GM12878 (cell line): ENCODE measurements around the gene SCGB1A1. TPM values are rescaled to one million over a fixed set of nuclear protein-coding genes. Genes with fewer than 3 reads are reported as not detected.

Experiments used
- ATAC-seq: fragments of 200-7000 bp; cut with Tn5 transposase; 3 replicates; pipeline ENCODE4 v1.9.1; 2020; ENCODE audit warnings: mild to moderate bottlenecking, moderate library complexity
- BruUV-seq: library from RNA; stranded (reverse); fragments of 400-500 nt; replicated peaks from 2 replicates; lab custom pipeline; 2021; lab: Mats Ljungman, UMichigan
- CTCF ChIA-PET: fragments of 300-600 bp; sonication (Branson Sonifier 250); formaldehyde crosslinking; extraction: SDS; loops from one replicate; lab custom pipeline; 2021; ENCODE audit warnings: inconsistent platforms; lab: Yijun Ruan, JAX
- POLR2A ChIA-PET: fragments of 350-600 bp; formaldehyde crosslinking; extraction: SDS; loops from one replicate; lab custom pipeline; 2021; ENCODE audit warnings: inconsistent platforms; lab: Charles Lee
- RAD21 ChIA-PET: fragments of 300-600 bp; sonication (Branson Sonifier 250); formaldehyde crosslinking; loops from one replicate; lab custom pipeline; 2023; ENCODE audit warnings: antibody characterized with exemption; ENCODE audit not compliant: unreplicated experiment; lab: Charles Lee
- SMC1A ChIA-PET: fragments of 300-600 bp; sonication (Branson Sonifier 250); formaldehyde crosslinking; loops from one replicate; lab custom pipeline; 2023; ENCODE audit not compliant: unreplicated experiment, uncharacterized antibody; lab: Charles Lee
- DNase-seq: peaks from one replicate; pipeline ENCODE4 v3.0.0-alpha.2; 2011; ENCODE audit warnings: low read depth, low spot score
- FAIRE-seq: peaks from 3 replicates; lab custom pipeline; 2011; peaks lifted over from hg19 to GRCh38; lab: Jason Lieb, UNC
- H2AFZ ChIP-seq: 2 replicates; pipeline ENCODE4 v1.6.0; 2011; ENCODE audit warnings: low read depth, low read length, control low read depth; ENCODE audit not compliant: control insufficient read depth
- H3K27ac ChIP-seq: 2 replicates; pipeline ENCODE4 v1.5.1; 2011; ENCODE audit warnings: control low read depth; ENCODE audit not compliant: control insufficient read depth, insufficient read depth
- H3K27me3 ChIP-seq, 2 experiments: replicated peaks in 1 of 2; 2 replicates each; pipeline versions ENCODE4 v1.6.0 to v1.6.1; 2011; ENCODE audit warnings: low read length in 1 of 2; ENCODE audit not compliant: control insufficient read depth in 2 of 2, insufficient read depth in 2 of 2
- H3K36me3 ChIP-seq, 2 experiments: 2 replicates each; pipeline ENCODE4 v1.5.1; 2011; ENCODE audit warnings: low read length in 1 of 2; ENCODE audit not compliant: control insufficient read depth in 2 of 2, insufficient read depth in 2 of 2
- H3K4me1 ChIP-seq: 2 replicates; pipeline ENCODE4 v1.6.1; 2011; ENCODE audit warnings: mild to moderate bottlenecking, low read length, moderate library complexity, mixed read lengths; ENCODE audit not compliant: control insufficient read depth, insufficient read depth
- H3K4me2 ChIP-seq: 2 replicates; pipeline ENCODE4 v1.6.0; 2011; ENCODE audit warnings: control low read depth; ENCODE audit not compliant: control insufficient read depth, insufficient read depth
- H3K4me3 ChIP-seq: fragments of 200-600 bp; sonication (generic); 2 replicates; pipeline ENCODE4 v1.5.1; 2016
- H3K79me2 ChIP-seq: 2 replicates; pipeline ENCODE4 v1.6.0; 2011; ENCODE audit warnings: low read length; ENCODE audit not compliant: control insufficient read depth, insufficient read depth
- H3K9ac ChIP-seq: 2 replicates; pipeline ENCODE4 v1.8.0; 2011; ENCODE audit warnings: low read length, control low read depth, mixed read lengths; ENCODE audit not compliant: control insufficient read depth, insufficient read depth
- H3K9me3 ChIP-seq: replicated peaks from 3 replicates; pipeline ENCODE4 v1.5.1; 2011; ENCODE audit warnings: mild to moderate bottlenecking, low read length; ENCODE audit not compliant: control insufficient read depth, insufficient read depth
- H4K20me1 ChIP-seq: 2 replicates; pipeline ENCODE4 v1.6.0; 2011; ENCODE audit not compliant: control insufficient read depth, insufficient read depth
- CHD2 ChIP-seq: IDR thresholded peaks from 2 replicates; pipeline ENCODE4 v1.6.1; 2011; ENCODE audit warnings: low read depth, low read length, improper control_type of control experiment, borderline replicate concordance
- CREM ChIP-seq: IDR thresholded peaks from 2 replicates; pipeline ENCODE4 v1.6.1; 2014; ENCODE audit warnings: antibody characterized with exemption, low read depth
- EGR1 ChIP-seq, 2 experiments: IDR thresholded peaks; 1 replicate in 1 of 2; 2 replicates in 1 of 2; pipeline ENCODE4 v1.6.1; 2011 to 2012; ENCODE audit warnings: low read depth in 2 of 2, low read length in 2 of 2, borderline replicate concordance in 1 of 2, mild to moderate bottlenecking in 1 of 2, moderate library complexity in 1 of 2
- HDGF ChIP-seq: fragments of 450-650 bp; IDR thresholded peaks from 2 replicates; pipeline ENCODE4 v1.6.1; 2016; ENCODE audit warnings: antibody characterized with exemption
- LARP7 ChIP-seq: fragments of 450-650 bp; IDR thresholded peaks from 2 replicates; pipeline ENCODE4 v1.6.1; 2017; ENCODE audit warnings: mild to moderate bottlenecking
- NFYB ChIP-seq: IDR thresholded peaks from 2 replicates; pipeline ENCODE4 v1.6.1; 2011; ENCODE audit warnings: low read depth, mild to moderate bottlenecking, low read length, improper control_type of control experiment, moderate library complexity; ENCODE audit not compliant: insufficient read depth
- NR2F1 ChIP-seq: fragments of 450-650 bp; conservative IDR thresholded peaks from 2 replicates; pipeline ENCODE4 v1.6.1; 2017; ENCODE audit warnings: mild to moderate bottlenecking
- NRF1 ChIP-seq: conservative IDR thresholded peaks from 2 replicates; pipeline ENCODE4 v1.6.1; 2011; ENCODE audit warnings: mild to moderate bottlenecking, low read depth, low read length, improper control_type of control experiment
- PML ChIP-seq: IDR thresholded peaks from 2 replicates; pipeline ENCODE4 v1.6.1; 2012; ENCODE audit warnings: low read length, inconsistent platforms
- POLR2AphosphoS5 ChIP-seq: IDR thresholded peaks from 2 replicates; pipeline ENCODE4 v1.6.1; 2011; ENCODE audit warnings: mild to moderate bottlenecking, low read length, inconsistent platforms
- SMARCA5 ChIP-seq: fragments of 450-650 bp; IDR thresholded peaks from 2 replicates; pipeline ENCODE4 v1.6.1; 2017; ENCODE audit warnings: mild to moderate bottlenecking
- YY1 ChIP-seq: IDR thresholded peaks from 2 replicates; pipeline ENCODE4 v1.6.1; 2011; ENCODE audit warnings: low read depth, mild to moderate bottlenecking, low read length
- ZNF384 ChIP-seq: IDR thresholded peaks from 2 replicates; pipeline ENCODE4 v1.6.1; 2012; ENCODE audit warnings: low read depth, mild to moderate bottlenecking, low read length, improper control_type of control experiment, borderline replicate concordance
- ZSCAN29 ChIP-seq: fragments of 450-650 bp; IDR thresholded peaks from 2 replicates; pipeline ENCODE4 v1.6.1; 2017; ENCODE audit warnings: mild to moderate bottlenecking, moderate library complexity
- WGBS: methylation state at CpG from one replicate; pipeline ENCODE4 v1.1.6; 2016; ENCODE audit warnings: low lambda C conversion rate; ENCODE audit not compliant: insufficient replicate concordance, insufficient coverage; ENCODE audit errors: missing lambda C conversion rate; 5-methylcytosine and 5-hydroxymethylcytosine counted together
- in situ Hi-C: fragments of 300-500 bp; cut with MboI; formaldehyde crosslinking; loops from 9 replicates; pipeline ENCODE4 v1.14.3; 2018; ENCODE audit warnings: mixed read lengths
- intact Hi-C: fragments of 100-400 bp; cut with micrococcal nuclease; formaldehyde crosslinking; loops from one replicate; pipeline ENCODE4 v1.14.2; 2022; ENCODE audit not compliant: unreplicated experiment
- polyA plus RNA-seq, 11 experiments: library from polyadenylated mRNA; depleted of rRNA in 4 of 11; unstranded in 6 of 11; stranded (reverse) in 5 of 11; fragments of >200 nt; fragmentation: Nextera tagmentation in 4 of 11; fragmentation: Illumina TruSeq in 1 of 11; extraction: Ambion mirVana in 4 of 11; extraction: Trizol in 1 of 11; gene quantifications; 1 replicate in 1 of 11; 2 replicates in 10 of 11; pipeline versions ENCODE4 v1.2.1 to v1.2.3, GENCODE V29; 2011 to 2016; ENCODE audit warnings: inconsistent platforms in 2 of 11, missing spikeins in 2 of 11, low read depth in 1 of 11
- total RNA-seq, 4 experiments: library from RNA; depleted of rRNA in 3 of 4; stranded (reverse); fragments of >200 nt in 3 of 4; fragmentation: Illumina TruSeq in 1 of 4; extraction: Trizol in 1 of 4; gene quantifications; 2 replicates each; pipeline versions ENCODE4 v1.2.1 to v1.2.3, GENCODE V29; 2013 to 2021
- TF ChIP-seq, protein P1 (sequence below): IDR thresholded peaks from 2 replicates; pipeline ENCODE4 v1.6.1; 2011; ENCODE audit warnings: low read depth, low read length, improper control_type of control experiment, borderline replicate concordance
- TF ChIP-seq, protein P2 (sequence below): fragments of 450-650 bp; formaldehyde crosslinking; IDR thresholded peaks from 2 replicates; pipeline ENCODE4 v1.5.0; 2022; ENCODE audit warnings: mild to moderate bottlenecking, missing genetic modification characterization
- TF ChIP-seq, protein P3 (sequence below): fragments of 450-650 bp; IDR thresholded peaks from 2 replicates; pipeline ENCODE4 v1.6.1; 2017; ENCODE audit warnings: low read depth, mild to moderate bottlenecking, moderate library complexity
- TF ChIP-seq, protein P4 (sequence below): IDR thresholded peaks from 2 replicates; pipeline ENCODE4 v1.6.1; 2012; ENCODE audit warnings: low read depth, low read length, improper control_type of control experiment

The SCGB1A1 gene
- total and polyA plus RNA-seq, 10 of the 15 experiments (the other 5 are each of a cell fraction or from before 2014, with no cell fraction given), result not detected

DNA sequence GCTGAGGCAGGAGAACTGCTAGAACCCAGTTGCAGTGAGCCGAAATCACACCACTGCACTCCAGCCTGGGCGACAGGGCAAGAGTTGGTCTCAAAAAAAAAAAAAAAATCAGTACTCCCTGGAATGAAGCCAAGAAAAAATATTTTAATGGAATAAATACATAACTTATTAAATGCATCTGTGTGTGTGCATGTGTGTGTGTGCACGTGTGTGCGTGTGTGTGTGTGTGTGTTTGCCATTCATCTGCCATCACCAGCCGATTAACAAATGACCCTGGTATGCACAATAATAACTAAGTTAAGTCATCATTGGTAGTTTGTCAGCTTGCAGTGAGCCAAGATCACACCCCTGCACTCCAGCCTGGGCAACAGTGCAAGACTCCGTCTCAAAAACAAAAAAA lies 35.0 kb upstream of the SCGB1A1 start:
- no peak for FAIRE-seq
- no peak for ATAC-seq
- POLR2A ChIA-PET, result interaction anchor here (0.5 to 0.7 kb wide), 2 partner anchors 60 to 161 kb away, joined by 3 to 5 read pairs; no protein-coding TSS in a partner anchor
- intact Hi-C loops (no loop called here), in situ Hi-C loops (no loop called here)
- Histone ChIP-seq H3K36me3 (no peaks in the 10 kb centered on the region), H3K79me2 (no peaks in the 10 kb centered on the region), H4K20me1 (no peaks in the 10 kb centered on the region), H2AFZ (no peak overlapping the region), H3K27ac (no peak overlapping the region), H3K9me3 (no peaks in the 10 kb centered on the region), H3K4me3 (no peak overlapping the region), H3K27me3 (no peaks in the 10 kb centered on the region), H3K9ac (no peak overlapping the region), H3K4me1 (peaks cover 8% of the 10 kb centered on the region), H3K4me2 (no peak overlapping the region)
- SMC1A ChIA-PET, result no interaction called here
- no peak for DNase-seq
- RAD21 ChIA-PET, result no interaction called here
- CTCF ChIA-PET, result interaction anchor here (0.6 to 1.5 kb wide), 4 partner anchors 44 to 666 kb away, joined by 3 to 5 read pairs (median 4); no protein-coding TSS in a partner anchor
- BruUV-seq, result no TSS peak
- 74% methylated on average over 6 of the region's 6 CpGs for WGBS
- TF ChIP-seq, protein P1, sequence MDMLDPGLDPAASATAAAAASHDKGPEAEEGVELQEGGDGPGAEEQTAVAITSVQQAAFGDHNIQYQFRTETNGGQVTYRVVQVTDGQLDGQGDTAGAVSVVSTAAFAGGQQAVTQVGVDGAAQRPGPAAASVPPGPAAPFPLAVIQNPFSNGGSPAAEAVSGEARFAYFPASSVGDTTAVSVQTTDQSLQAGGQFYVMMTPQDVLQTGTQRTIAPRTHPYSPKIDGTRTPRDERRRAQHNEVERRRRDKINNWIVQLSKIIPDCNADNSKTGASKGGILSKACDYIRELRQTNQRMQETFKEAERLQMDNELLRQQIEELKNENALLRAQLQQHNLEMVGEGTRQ, result no peak
- TF ChIP-seq HDGF (no peak), EGR1 (IDR thresholded peaks at IDR 0.05; ENCODE audit: borderline replicate concordance in 1 of 2, low read depth in 2 of 2, low read length in 2 of 2) (no peak), YY1 (no peak), ZSCAN29 (no peak), PML (no peak), NFYB (no peak), CHD2 (no peak), NR2F1 (no peak), LARP7 (no peak), ZNF384 (no peak), CREM (no peak), NRF1 (no peak), SMARCA5 (no peak), POLR2AphosphoS5 (no peak)
- TF ChIP-seq, protein P2, sequence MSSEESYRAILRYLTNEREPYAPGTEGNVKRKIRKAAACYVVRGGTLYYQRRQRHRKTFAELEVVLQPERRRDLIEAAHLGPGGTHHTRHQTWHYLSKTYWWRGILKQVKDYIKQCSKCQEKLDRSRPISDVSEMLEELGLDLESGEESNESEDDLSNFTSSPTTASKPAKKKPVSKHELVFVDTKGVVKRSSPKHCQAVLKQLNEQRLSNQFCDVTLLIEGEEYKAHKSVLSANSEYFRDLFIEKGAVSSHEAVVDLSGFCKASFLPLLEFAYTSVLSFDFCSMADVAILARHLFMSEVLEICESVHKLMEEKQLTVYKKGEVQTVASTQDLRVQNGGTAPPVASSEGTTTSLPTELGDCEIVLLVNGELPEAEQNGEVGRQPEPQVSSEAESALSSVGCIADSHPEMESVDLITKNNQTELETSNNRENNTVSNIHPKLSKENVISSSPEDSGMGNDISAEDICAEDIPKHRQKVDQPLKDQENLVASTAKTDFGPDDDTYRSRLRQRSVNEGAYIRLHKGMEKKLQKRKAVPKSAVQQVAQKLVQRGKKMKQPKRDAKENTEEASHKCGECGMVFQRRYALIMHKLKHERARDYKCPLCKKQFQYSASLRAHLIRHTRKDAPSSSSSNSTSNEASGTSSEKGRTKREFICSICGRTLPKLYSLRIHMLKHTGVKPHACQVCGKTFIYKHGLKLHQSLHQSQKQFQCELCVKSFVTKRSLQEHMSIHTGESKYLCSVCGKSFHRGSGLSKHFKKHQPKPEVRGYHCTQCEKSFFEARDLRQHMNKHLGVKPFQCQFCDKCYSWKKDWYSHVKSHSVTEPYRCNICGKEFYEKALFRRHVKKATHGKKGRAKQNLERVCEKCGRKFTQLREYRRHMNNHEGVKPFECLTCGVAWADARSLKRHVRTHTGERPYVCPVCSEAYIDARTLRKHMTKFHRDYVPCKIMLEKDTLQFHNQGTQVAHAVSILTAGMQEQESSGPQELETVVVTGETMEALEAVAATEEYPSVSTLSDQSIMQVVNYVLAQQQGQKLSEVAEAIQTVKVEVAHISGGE, result no peak
- TF ChIP-seq, protein P3, sequence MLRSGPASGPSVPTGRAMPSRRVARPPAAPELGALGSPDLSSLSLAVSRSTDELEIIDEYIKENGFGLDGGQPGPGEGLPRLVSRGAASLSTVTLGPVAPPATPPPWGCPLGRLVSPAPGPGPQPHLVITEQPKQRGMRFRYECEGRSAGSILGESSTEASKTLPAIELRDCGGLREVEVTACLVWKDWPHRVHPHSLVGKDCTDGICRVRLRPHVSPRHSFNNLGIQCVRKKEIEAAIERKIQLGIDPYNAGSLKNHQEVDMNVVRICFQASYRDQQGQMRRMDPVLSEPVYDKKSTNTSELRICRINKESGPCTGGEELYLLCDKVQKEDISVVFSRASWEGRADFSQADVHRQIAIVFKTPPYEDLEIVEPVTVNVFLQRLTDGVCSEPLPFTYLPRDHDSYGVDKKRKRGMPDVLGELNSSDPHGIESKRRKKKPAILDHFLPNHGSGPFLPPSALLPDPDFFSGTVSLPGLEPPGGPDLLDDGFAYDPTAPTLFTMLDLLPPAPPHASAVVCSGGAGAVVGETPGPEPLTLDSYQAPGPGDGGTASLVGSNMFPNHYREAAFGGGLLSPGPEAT, result no peak
- TF ChIP-seq, protein P4, sequence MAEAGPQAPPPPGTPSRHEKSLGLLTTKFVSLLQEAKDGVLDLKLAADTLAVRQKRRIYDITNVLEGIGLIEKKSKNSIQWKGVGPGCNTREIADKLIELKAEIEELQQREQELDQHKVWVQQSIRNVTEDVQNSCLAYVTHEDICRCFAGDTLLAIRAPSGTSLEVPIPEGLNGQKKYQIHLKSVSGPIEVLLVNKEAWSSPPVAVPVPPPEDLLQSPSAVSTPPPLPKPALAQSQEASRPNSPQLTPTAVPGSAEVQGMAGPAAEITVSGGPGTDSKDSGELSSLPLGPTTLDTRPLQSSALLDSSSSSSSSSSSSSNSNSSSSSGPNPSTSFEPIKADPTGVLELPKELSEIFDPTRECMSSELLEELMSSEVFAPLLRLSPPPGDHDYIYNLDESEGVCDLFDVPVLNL, result no peak
